Lower lobe of right lung (tissue), 2 donors: Measurements from ENCODE around the gene HS6ST1. TPM values are rescaled to one million over a fixed set of nuclear protein-coding genes. Genes with fewer than 3 reads are reported as not detected.

Experiments used
- ATAC-seq, 2 donors: fragments of 200-7000 bp; cut with Tn5 transposase; one replicate each; pipeline ENCODE4 v1.9.1; 2020 to 2022; ENCODE audit warnings: mild to moderate bottlenecking in 2 of 2, moderate library complexity in 2 of 2
- DNase-seq: peaks from one replicate; pipeline ENCODE4 v3.0.0-alpha.2; 2020
- H3K27ac ChIP-seq: fragments of 200-600 bp; one replicate; pipeline ENCODE4 v1.8.0; 2022
- H3K27me3 ChIP-seq: fragments of 200-600 bp; one replicate; pipeline ENCODE4 v1.8.0; 2022; ENCODE audit warnings: low read depth
- H3K36me3 ChIP-seq: fragments of 200-600 bp; one replicate; pipeline ENCODE4 v1.8.0; 2022; ENCODE audit warnings: mild to moderate bottlenecking
- H3K4me1 ChIP-seq: fragments of 200-600 bp; one replicate; pipeline ENCODE4 v1.8.0; 2022
- H3K4me3 ChIP-seq: fragments of 200-600 bp; one replicate; pipeline ENCODE4 v1.8.0; 2022; ENCODE audit warnings: mild to moderate bottlenecking
- H3K9me3 ChIP-seq: fragments of 200-600 bp; one replicate; pipeline ENCODE4 v1.8.0; 2022
- CTCF ChIP-seq: fragments of 200-600 bp; IDR thresholded peaks from one replicate; pipeline ENCODE4 v1.8.0; 2022; ENCODE audit warnings: antibody characterized with exemption, mild to moderate bottlenecking
- intact Hi-C: fragments of 100-400 bp; cut with DNase I; formaldehyde crosslinking; loops from one replicate; pipeline ENCODE4 v1.11.0; 2022
- total RNA-seq: library from RNA; stranded (reverse); fragmentation: NEBNext Ultra II Directional; extraction: Animal tissue kit (Norgen Biotek cat#: 25700); gene quantifications from one replicate; pipeline ENCODE4 v1.2.1, GENCODE V29; 2021
- donor health status: DM: no; HTN: yes; CAD: no; lungs with severe emphysema.

The HS6ST1 gene
- total RNA-seq, 1 donor from 2014 or later: 26.3 TPM

- no peak overlapping the region for H3K4me3 ChIP-seq
- intact Hi-C loops: no loop called here
- no peaks in the 10 kb centered on the region for H3K36me3 ChIP-seq
- DNase-seq (no peak), ATAC-seq (no peak)
- no peaks in the 10 kb centered on the region for H3K27me3 ChIP-seq
- H3K27ac ChIP-seq: no peak overlapping the region
- H3K9me3 ChIP-seq: no peaks in the 10 kb centered on the region
- H3K4me1 ChIP-seq: peaks cover 7% of the 10 kb centered on the region
- TF ChIP-seq CTCF: no peak
Measured at GRCh38 chr2:128342550-128342949, 23.9 kb upstream of the HS6ST1 start.

GRCh38 chr2:128341621-128342020 is 23.0 kb upstream of the HS6ST1 start:
- no peak overlapping the region for H3K4me3 ChIP-seq
- H3K4me1 ChIP-seq: no peaks in the 10 kb centered on the region
- H3K27me3 ChIP-seq: no peaks in the 10 kb centered on the region
- no peak overlapping the region for H3K27ac ChIP-seq
- H3K9me3 ChIP-seq: no peaks in the 10 kb centered on the region
- ATAC-seq (no peak), DNase-seq (no peak)
- TF ChIP-seq CTCF: no peak
- intact Hi-C loops: no loop called here
- H3K36me3 ChIP-seq: no peaks in the 10 kb centered on the region

GRCh38 chr2:128332091-128332634 is 13.5 kb upstream of the HS6ST1 start:
- no peak for ATAC-seq

GRCh38 chr2:128330583-128330982 is 11.9 kb upstream of the HS6ST1 start:
- ATAC-seq (no peak), DNase-seq (no peak)
- intact Hi-C loops: no loop called here
- Histone ChIP-seq H3K27ac (no peak overlapping the region), H3K9me3 (peaks cover 14% of the 10 kb centered on the region), H3K4me1 (no peaks in the 10 kb centered on the region), H3K36me3 (no peaks in the 10 kb centered on the region), H3K4me3 (no peak overlapping the region), H3K27me3 (no peaks in the 10 kb centered on the region)
- no peak for TF ChIP-seq CTCF

More at GRCh38 chr2:128332091-128332634, 13.5 kb upstream of the HS6ST1 start:
- Histone ChIP-seq H3K36me3 (no peaks in the 10 kb centered on the region), H3K4me1 (no peaks in the 10 kb centered on the region), H3K4me3 (no peak overlapping the region), H3K27ac (no peak overlapping the region), H3K9me3 (peaks cover 14% of the 10 kb centered on the region), H3K27me3 (no peaks in the 10 kb centered on the region)
- intact Hi-C loops: no loop called here
- no peak for DNase-seq
- no peak for TF ChIP-seq CTCF

GRCh38 chr2:128329607-128330006 is 10.9 kb upstream of the HS6ST1 start:
- peaks cover 14% of the 10 kb centered on the region for H3K9me3 ChIP-seq
- H3K27me3 ChIP-seq: no peaks in the 10 kb centered on the region
- H3K4me1 ChIP-seq: no peaks in the 10 kb centered on the region
- no peak overlapping the region for H3K27ac ChIP-seq
- TF ChIP-seq CTCF: no peak
- no peak overlapping the region for H3K4me3 ChIP-seq
- intact Hi-C loops: no loop called here
- no peak for DNase-seq
- ATAC-seq: no peak
- no peaks in the 10 kb centered on the region for H3K36me3 ChIP-seq
